HUDEP-2 (cell line): ENCODE data around the gene CGN.
"Not testable (repeated sequence)": the region's sequence is repeated elsewhere in the genome, so short reads cannot be mapped to it uniquely, and the experiment has no call there.

ENCODE experiments used
- DNase-seq, 76 experiments: peaks; one replicate each; lab custom pipeline; 2025; ENCODE audit not compliant: unreplicated experiment in 76 of 76; lab: John Stamatoyannopoulos, UW

Gene CGN

DNA sequence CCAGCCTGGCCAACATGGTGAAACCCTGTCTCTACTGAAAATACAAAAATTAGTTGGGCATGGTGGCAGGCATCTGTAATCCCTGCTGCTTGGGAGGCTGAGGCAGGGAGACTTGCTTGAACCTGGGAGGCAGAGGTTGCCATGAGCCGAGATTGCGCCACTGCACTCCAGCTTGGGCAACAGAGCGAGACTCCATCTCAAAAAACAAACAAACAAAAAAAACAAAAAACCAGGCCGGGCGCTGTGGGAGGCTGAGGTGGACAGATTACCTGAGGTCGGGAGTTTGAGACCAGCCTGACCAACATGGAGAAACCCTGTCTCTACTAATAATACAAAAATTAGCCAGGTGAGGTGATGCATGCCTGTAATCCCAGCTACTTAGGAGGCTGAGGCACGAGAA lies 11.2 kb downstream of the CGN start:
- not testable (repeated sequence) for DNase-seq

DNA sequence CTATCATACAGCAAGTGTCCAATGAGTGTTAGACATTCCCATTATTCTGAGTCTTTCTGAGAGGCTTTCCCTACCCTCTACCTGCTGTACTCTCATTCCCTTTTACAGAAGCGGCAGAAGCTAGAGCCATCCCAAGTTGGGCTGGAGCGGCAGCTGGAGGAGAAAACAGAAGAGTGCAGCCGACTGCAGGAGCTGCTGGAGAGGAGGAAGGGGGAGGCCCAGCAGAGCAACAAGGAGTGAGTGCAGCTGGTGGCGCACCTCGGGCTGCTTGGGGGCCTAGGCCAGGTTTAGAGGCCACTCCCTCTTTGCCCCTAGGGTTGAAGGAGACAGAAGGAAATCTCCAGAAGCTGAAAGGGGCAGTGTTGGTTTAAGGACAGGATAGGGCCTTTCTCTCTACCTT lies 12.1 kb downstream of the CGN start:
- no peak for DNase-seq

GRCh38 chr1:151524736-151525135 lies 13.5 kb downstream of the CGN start:
- no peak for DNase-seq

DNA sequence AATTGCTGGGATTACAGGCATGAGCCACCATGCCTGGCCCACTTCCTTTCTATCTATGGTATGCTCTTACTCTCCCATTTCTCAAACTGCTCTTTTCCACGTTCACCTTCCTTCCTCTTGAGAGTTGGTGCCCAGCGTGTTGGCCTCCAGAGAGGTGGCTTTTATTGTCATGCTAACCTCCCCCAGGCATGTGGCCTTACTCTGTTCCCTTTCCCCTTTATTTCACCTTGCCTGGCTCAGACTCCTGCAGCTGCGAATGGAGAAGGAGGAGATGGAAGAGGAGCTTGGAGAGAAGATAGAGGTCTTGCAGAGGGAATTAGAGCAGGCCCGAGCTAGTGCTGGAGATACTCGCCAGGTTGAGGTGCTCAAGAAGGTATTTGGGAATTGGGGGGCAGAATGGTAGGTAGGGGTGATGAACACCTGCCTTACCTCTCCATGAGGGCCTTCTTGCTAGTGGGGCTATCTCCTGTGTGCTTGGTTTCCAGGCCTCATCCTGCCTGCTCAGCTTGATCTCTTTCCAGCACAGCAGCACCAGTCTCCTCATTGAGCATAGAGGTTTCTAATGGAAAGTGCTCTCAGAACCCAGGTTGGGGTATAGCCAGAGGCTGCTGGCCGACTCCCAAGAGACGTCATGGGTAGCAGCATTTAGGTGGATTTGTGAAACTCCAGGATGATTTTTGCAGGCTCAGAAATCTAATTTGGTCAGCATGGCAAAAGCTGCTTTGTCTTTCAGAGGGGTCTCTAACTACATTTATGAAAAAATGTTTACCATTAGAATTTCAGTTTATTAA lies 15.7 kb downstream of the CGN start:
- DNase-seq, result no peak

GRCh38 chr1:151529211-151529702 lies 18.1 kb downstream of the CGN start:
- no peak for DNase-seq

GRCh38 chr1:151529781-151530180 lies 18.6 kb downstream of the CGN start:
- DNase-seq, result no peak

DNA sequence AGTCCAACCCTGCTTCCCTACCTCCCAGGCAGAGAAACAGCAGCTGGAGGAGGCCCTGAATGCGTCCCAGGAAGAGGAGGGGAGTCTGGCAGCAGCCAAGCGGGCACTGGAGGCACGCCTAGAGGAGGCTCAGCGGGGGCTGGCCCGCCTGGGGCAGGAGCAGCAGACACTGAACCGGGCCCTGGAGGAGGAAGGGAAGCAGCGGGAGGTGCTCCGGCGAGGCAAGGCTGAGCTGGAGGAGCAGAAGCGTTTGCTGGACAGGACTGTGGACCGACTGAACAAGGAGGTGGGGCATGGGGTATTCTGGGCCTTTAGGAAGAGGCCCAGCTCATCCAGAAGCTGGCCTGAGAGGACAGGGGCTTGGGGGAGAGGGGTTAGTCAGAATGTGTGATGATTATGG lies 19.3 kb downstream of the CGN start:
- DNase-seq, result no peak

- no peak for DNase-seq
These were observed 22.7 kb downstream of the CGN start for GRCh38 chr1:151533870-151534269.

- peak in 68 of 76 experiments; percentile 8 to 86 (median 58) for DNase-seq
These were observed 23.6 kb downstream of the CGN start for GRCh38 chr1:151534662-151535278.

- no peak for DNase-seq
These were observed 24.4 kb downstream of the CGN start for GRCh38 chr1:151535326-151536271.

- DNase-seq, result no peak
These were observed 25.3 kb downstream of the CGN start for GRCh38 chr1:151536499-151536898.

DNA sequence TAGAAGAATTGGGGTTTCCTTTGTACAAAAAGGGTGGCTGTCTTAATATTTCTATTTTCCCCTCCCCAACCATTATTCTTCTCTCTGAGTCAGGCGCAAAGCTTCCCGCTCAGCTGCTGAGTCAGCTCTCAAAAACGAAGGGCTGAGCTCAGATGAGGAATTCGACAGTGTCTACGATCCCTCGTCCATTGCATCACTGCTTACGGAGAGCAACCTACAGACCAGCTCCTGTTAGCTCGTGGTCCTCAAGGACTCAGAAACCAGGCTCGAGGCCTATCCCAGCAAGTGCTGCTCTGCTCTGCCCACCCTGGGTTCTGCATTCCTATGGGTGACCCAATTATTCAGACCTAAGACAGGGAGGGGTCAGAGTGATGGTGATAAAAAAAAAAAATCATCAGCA lies 25.9 kb downstream of the CGN start:
- no peak for DNase-seq

- DNase-seq, result peak in 74 of 76 experiments; percentile 23 to 89 (median 70)
These were observed 28.3 kb downstream of the CGN start for GRCh38 chr1:151539321-151540020.

DNA sequence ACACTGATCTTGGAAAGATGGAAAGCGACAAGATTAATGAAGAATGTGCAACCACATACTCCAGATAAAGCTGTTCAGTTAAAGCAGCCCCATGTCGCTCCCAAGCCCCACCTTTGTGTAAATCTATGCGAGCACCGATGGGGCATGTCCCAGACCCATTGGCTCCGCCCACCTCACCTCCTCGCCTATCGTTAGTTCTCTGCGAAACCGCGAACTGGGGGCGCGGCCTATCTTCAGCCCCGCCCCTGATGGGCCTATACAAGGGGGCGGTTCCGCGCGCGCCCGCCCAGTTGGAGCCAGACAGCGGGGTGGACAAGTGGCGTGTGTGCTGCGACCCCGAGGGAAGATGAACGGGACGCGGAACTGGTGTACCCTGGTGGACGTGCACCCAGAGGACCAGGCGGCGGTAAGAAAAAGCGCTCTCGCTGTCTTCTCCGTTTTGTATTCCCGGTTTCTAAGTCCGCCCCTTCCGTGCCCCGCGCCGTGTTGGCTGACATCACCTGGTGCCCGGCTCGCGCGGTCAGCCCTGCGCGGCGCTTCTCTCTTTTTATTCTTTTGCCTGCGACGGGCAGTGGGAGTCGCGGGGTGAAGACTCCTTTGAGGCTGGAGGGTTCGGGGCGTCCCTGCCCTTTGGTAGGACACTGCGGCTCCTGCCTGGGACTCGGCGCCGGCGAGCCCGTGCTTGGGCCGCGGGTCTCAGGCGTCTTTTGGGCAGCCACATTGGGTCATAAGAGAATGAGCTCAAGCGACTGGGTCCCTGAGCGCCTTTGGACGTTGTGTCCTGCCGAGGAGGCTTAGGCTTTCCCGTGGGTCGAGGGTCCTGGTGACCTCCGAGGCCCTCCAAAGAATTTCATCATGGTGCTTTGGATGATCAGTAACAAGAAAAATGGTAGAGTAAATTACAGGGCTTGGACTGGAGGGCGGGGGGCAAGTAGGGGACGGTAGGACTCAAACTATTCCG lies 29.1 kb downstream of the CGN start, which contains the start of gene TUFT1:
Gene TUFT1 (plus strand): TSS at position 289 of the 961 bp plus-strand sequence. CDS start 58 bp downstream, at position 347.
- DNase-seq, result peak in 74 of 76 experiments; percentile 39 to 95 (median 87)

- DNase-seq, result peak in 3 of 76 experiments; percentile 3 to 13 (median 13)
These were observed 29.8 kb downstream of the CGN start for GRCh38 chr1:151540982-151541377.

DNA sequence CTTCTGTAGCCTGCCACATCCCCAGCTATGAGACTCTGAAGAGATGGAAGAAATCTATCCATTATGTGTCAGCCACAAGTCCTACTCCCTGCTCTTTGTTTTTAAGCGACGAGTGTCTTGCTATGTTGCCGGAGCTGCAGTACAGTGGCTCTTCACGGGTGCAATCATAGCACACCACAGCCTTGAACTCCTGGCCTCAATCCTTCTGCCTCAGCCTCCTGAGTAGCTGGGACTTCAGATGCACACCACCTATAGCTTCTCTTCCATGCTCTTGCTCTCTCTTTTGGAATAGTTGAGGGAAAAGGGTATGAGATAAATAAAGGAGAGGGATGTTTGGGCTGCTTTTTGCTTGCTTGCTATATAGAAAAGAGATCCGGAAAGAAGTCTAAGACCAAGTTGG lies 30.6 kb downstream of the CGN start:
- no peak for DNase-seq

DNA sequence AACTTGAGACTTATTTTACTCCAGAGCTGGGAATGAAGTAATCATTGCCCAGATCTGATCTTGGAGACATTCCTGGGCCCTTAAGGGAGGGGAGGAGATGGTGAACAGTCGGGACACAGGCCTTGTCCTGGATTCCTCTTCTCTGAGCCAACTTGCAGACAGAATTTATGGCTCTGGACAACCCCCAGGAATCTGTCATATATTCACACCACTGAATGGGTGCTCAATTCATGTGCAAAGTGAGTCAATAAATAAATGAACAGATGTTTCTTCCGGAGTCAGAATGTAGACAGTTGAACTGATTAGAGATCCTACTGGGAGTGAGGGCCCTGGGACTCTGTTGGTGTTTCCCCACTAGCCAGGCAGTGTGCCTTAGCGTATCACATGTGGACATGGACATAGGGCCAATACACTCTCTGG lies 31.5 kb downstream of the CGN start:
- no peak for DNase-seq

DNA sequence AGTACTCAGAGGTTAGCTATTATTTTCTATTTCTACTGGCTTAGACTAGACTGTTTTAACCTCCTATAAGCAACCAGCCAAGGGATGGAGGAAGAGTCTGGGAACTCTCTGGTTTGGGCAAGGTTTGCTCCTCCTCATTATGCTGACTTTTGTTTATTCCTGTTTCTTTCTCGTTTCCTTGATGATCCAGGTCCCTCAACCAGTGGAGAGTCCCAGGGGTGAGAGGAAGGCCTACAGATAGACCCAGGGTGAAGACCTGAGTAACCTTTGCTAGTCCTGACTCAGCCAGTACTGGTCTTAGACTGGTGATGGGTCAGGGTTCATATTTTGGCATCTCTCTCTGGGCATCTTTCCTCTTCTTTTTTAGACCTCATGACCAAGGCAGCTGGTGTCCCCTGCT lies 34.4 kb downstream of the CGN start:
- DNase-seq, result no peak
